GM19238 (cell line): ENCODE measurements around the gene PDE9A.

Source experiments
- DNase-seq: peaks from one replicate; pipeline ENCODE4 v3.0.0; 2011; ENCODE audit warnings: low spot score; ENCODE audit not compliant: insufficient read length

The PDE9A gene

GRCh38 chr21:42734323-42734971 is 81.0 kb downstream of the PDE9A start:
- DNase-seq, result no peak

GRCh38 chr21:42735061-42735460 is 81.6 kb downstream of the PDE9A start:
- DNase-seq, result no peak

- DNase-seq, result no peak
These were observed 82.5 kb downstream of the PDE9A start for GRCh38 chr21:42735944-42736343.

- DNase-seq, result no peak
These were observed 83.4 kb downstream of the PDE9A start for GRCh38 chr21:42736646-42737350.

GRCh38 chr21:42737951-42738590 is 84.7 kb downstream of the PDE9A start:
- DNase-seq, result no peak

GRCh38 chr21:42739061-42739931 is 85.9 kb downstream of the PDE9A start:
- no peak for DNase-seq

GRCh38 chr21:42740405-42740909 is 87.0 kb downstream of the PDE9A start:
- DNase-seq, result no peak

GRCh38 chr21:42741066-42741465 is 87.6 kb downstream of the PDE9A start:
- no peak for DNase-seq

GRCh38 chr21:42744520-42745445 is 91.4 kb downstream of the PDE9A start:
- DNase-seq, result no peak

GRCh38 chr21:42745511-42746239 is 92.3 kb downstream of the PDE9A start:
- no peak for DNase-seq

GRCh38 chr21:42746240-42746592 is 92.8 kb downstream of the PDE9A start:
- no peak for DNase-seq

- DNase-seq, result no peak
These were observed 93.3 kb downstream of the PDE9A start for GRCh38 chr21:42746593-42747275.

- DNase-seq, result no peak
These were observed 93.9 kb downstream of the PDE9A start for GRCh38 chr21:42747276-42747701.

- no peak for DNase-seq
These were observed 94.4 kb downstream of the PDE9A start for GRCh38 chr21:42747746-42748351.

GRCh38 chr21:42748620-42749176 is 95.3 kb downstream of the PDE9A start:
- DNase-seq, result no peak

GRCh38 chr21:42750737-42751530 is 97.5 kb downstream of the PDE9A start:
- no peak for DNase-seq

GRCh38 chr21:42751866-42752265 is 98.4 kb downstream of the PDE9A start:
- DNase-seq, result no peak

- DNase-seq, result no peak
These were observed 100.4 kb downstream of the PDE9A start for GRCh38 chr21:42753804-42754203.
